ENCODE data around the gene ERP44. TPM values are rescaled to one million over a fixed set of nuclear protein-coding genes. Genes with fewer than 3 reads are reported as not detected.

ERP44 gene
- total RNA-seq, 1 donor from 2014 or later, result 15.6 TPM

DNA sequence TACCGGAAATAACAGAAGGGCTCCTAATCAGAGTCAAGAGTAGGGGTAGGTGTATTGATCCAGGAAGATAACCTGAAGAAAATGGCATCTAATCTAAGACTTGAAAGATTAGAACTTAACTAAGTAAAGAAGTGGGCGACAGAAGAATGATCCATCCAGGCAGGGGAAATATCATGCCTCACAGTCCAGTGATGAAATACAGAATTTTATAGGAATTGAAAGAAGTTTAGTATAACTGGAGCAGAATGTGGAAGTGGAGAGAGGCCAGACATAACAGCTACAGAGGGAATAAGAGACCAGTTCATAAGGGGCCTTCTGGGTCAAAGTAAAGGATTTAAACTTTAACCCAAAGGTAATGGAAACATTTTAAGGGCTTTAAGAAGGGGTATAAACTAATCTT lies 42.2 kb downstream of the ERP44 start:
- Histone ChIP-seq H3K36me3 (peaks cover 23% of the 10 kb centered on the region), H3K9me3 (replicated peaks) (no peaks in the 10 kb centered on the region), H3K27ac (replicated peaks) (no peak overlapping the region), H3K27me3 (ENCODE audit: low read depth) (no peaks in the 10 kb centered on the region), H3K4me1 (peaks cover 5% of the 10 kb centered on the region), H3K4me3 (no peak overlapping the region)
- intact Hi-C loops (cut with micrococcal nuclease), result no loop called here
- TF ChIP-seq, protein P1, sequence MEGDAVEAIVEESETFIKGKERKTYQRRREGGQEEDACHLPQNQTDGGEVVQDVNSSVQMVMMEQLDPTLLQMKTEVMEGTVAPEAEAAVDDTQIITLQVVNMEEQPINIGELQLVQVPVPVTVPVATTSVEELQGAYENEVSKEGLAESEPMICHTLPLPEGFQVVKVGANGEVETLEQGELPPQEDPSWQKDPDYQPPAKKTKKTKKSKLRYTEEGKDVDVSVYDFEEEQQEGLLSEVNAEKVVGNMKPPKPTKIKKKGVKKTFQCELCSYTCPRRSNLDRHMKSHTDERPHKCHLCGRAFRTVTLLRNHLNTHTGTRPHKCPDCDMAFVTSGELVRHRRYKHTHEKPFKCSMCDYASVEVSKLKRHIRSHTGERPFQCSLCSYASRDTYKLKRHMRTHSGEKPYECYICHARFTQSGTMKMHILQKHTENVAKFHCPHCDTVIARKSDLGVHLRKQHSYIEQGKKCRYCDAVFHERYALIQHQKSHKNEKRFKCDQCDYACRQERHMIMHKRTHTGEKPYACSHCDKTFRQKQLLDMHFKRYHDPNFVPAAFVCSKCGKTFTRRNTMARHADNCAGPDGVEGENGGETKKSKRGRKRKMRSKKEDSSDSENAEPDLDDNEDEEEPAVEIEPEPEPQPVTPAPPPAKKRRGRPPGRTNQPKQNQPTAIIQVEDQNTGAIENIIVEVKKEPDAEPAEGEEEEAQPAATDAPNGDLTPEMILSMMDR (IDR thresholded peaks at IDR 0.05; ENCODE audit: borderline replicate concordance), result no peak
- DNase-seq, result no peak

DNA sequence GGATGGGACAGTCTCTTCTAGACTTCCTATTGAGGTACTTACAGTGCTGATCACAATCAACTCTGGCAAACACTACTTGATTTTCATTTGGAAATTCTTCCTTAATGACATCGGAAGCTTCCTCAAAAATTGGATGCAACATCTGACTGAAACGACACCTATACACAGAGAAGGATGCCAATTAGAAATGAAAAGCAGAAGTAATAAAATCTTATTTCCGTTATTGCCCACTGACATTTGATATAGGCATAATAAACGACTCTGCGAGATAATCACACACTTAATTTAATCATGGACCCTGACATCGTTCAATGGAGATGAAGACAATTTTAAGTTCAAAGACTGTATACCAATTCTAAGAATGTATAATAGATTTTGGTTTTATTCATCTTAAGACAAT lies 46.4 kb downstream of the ERP44 start:
- Histone ChIP-seq H3K27me3 (ENCODE audit: low read depth) (no peaks in the 10 kb centered on the region), H3K27ac (replicated peaks) (no peak overlapping the region), H3K4me3 (no peak overlapping the region), H3K9me3 (replicated peaks) (no peaks in the 10 kb centered on the region), H3K36me3 (peaks cover 17% of the 10 kb centered on the region), H3K4me1 (peaks cover 5% of the 10 kb centered on the region)
- no peak for DNase-seq
- intact Hi-C loops (cut with micrococcal nuclease), result no loop called here
- TF ChIP-seq, protein P1 (IDR thresholded peaks at IDR 0.05; ENCODE audit: borderline replicate concordance), result no peak

DNA sequence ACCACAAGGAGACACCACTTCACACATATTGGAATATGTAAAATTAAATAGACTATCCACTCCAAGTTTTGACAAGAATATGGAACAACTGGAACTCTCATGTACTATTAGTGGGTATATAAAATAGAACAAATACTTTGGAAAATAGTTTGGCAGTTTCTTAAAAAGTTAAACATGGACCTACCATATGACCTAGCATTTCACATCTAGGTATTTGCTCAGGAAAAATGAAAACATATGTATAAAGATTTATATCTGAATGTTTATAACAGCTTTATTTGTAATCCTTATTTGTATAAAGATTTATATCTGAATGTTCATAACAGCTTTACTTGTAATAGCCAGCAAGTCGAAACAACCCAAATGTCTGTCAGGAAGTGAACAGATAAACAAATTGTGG lies 49.2 kb downstream of the ERP44 start:
- TF ChIP-seq, protein P1 (IDR thresholded peaks at IDR 0.05; ENCODE audit: borderline replicate concordance), result no peak
- intact Hi-C loops (cut with micrococcal nuclease), result no loop called here

DNA sequence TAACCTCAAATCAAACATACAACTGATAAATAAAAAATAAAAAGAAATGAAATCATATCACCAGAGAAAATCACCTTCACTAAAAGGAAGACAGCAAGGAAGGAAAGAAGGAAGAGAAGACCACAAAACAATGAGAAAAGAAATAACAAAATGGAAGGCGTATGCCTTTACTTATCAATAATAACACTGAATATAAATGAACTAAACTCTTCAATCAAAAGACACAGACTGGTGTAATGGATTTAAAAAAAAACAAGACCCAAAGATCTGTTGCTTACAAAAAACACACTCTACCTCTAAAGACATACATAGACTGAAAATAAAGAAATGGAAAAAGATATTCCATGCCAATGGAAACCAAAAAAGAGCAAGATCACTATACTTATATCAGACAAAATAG lies 60.3 kb downstream of the ERP44 start:
- Histone ChIP-seq H3K27ac (replicated peaks) (no peak overlapping the region), H3K4me3 (no peak overlapping the region), H3K27me3 (ENCODE audit: low read depth) (no peaks in the 10 kb centered on the region), H3K36me3 (peaks cover 18% of the 10 kb centered on the region), H3K4me1 (peaks cover 15% of the 10 kb centered on the region), H3K9me3 (replicated peaks) (peaks cover 21% of the 10 kb centered on the region)
- intact Hi-C loops (cut with micrococcal nuclease), result no loop called here
- TF ChIP-seq, protein P1 (IDR thresholded peaks at IDR 0.05; ENCODE audit: borderline replicate concordance), result no peak
- DNase-seq, result no peak

More for the DNA sequence above, 49.2 kb downstream of the ERP44 start:
- Histone ChIP-seq H3K36me3 (peaks cover 17% of the 10 kb centered on the region), H3K4me1 (no peaks in the 10 kb centered on the region), H3K9me3 (replicated peaks) (peaks cover 8% of the 10 kb centered on the region), H3K27me3 (ENCODE audit: low read depth) (no peaks in the 10 kb centered on the region), H3K27ac (replicated peaks) (no peak overlapping the region), H3K4me3 (no peak overlapping the region)
- no peak for DNase-seq

DNA sequence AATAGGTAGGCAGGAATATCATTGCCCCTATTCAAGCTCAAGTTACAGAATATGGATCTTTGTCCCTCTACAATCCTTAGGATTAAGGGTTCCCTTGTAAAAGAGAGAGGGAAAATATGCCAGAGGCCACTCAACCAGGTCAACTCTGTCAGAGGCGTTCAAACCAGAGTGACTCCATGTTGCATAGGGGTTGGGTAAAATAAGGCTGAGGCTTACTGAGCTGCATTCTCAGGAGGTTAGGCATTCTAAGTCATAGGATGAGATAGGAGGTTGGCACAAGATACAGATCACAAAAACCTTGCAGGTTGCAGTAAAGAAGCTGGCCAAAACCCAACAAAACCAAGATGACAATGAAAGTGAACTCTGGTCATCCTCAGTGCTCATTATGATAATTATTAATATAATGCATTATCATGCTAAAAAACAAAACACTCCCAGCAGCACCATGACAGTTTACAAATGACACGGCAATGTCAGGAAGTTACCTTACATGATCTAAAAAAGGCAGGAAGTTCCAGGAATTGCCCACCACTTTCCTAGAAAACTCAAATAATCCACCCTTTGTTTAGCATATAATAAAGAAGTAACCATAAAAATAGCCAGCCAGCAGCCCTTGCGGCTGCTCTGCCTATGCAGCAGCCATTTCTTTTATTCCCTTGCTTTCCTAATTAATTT lies 64.8 kb downstream of the ERP44 start:
- intact Hi-C loops (cut with micrococcal nuclease), result loop anchor here (5.0 kb wide), 1 partner anchor 288 kb away; no protein-coding TSS in a partner anchor
- Histone ChIP-seq H3K4me1 (peaks cover 15% of the 10 kb centered on the region), H3K36me3 (peaks cover 10% of the 10 kb centered on the region), H3K9me3 (replicated peaks) (peaks cover 11% of the 10 kb centered on the region), H3K27me3 (ENCODE audit: low read depth) (no peaks in the 10 kb centered on the region), H3K27ac (replicated peaks) (no peak overlapping the region), H3K4me3 (no peak overlapping the region)
- TF ChIP-seq, protein P1 (IDR thresholded peaks at IDR 0.05; ENCODE audit: borderline replicate concordance), result no peak
- DNase-seq, result no peak

All from left ventricle myocardium inferior (tissue), 1 donor.